Muscle layer of colon (tissue), 2 donors: ENCODE results near the gene TRABD2B.

Experiments
- H3K27ac ChIP-seq: one replicate; pipeline ENCODE4 v1.7.0; 2013; ENCODE audit warnings: low read depth, mild to moderate bottlenecking, low read length, moderate library complexity
- H3K27me3 ChIP-seq, 2 donors: one replicate each; pipeline ENCODE4 v1.7.0; 2013; ENCODE audit warnings: low read length in 2 of 2, mild to moderate bottlenecking in 2 of 2; ENCODE audit not compliant: insufficient read depth in 2 of 2, control insufficient read depth in 1 of 2
- H3K36me3 ChIP-seq: one replicate; pipeline ENCODE4 v1.7.0; 2013; ENCODE audit warnings: mild to moderate bottlenecking, low read length; ENCODE audit not compliant: insufficient read depth
- H3K4me1 ChIP-seq: one replicate; pipeline ENCODE4 v1.7.0; 2013; ENCODE audit warnings: mild to moderate bottlenecking, low read length; ENCODE audit not compliant: insufficient read depth
- H3K4me3 ChIP-seq, 2 donors: one replicate each; pipeline ENCODE4 v1.7.0; 2013; ENCODE audit warnings: low read length in 2 of 2, low read depth in 1 of 2, mild to moderate bottlenecking in 1 of 2, moderate library complexity in 1 of 2
- H3K9ac ChIP-seq: one replicate; pipeline ENCODE4 v1.7.0; 2013; ENCODE audit warnings: low read length
- H3K9me3 ChIP-seq: one replicate; pipeline ENCODE4 v1.7.0; 2013; ENCODE audit warnings: mild to moderate bottlenecking, low read length
- donor health status: abdominal sarcoma.
- donor health status: Adenocarcinoma of cecum.

TRABD2B gene

GRCh38 chr1:47758341-47759250, 238.6 kb downstream of the TRABD2B start:
- Histone ChIP-seq H3K36me3 (no peaks in the 10 kb centered on the region), H3K9ac (no peak overlapping the region), H3K4me1 (peaks cover 4% of the 10 kb centered on the region), H3K27ac (no peak overlapping the region), H3K27me3 (no peaks in the 10 kb centered on the region), H3K4me3 (no peak overlapping the region), H3K9me3 (no peaks in the 10 kb centered on the region)

GRCh38 chr1:47757226-47757975, 239.8 kb downstream of the TRABD2B start:
- no peak overlapping the region for H3K4me3 ChIP-seq
- H3K27ac ChIP-seq = no peak overlapping the region
- H3K9ac ChIP-seq = no peak overlapping the region
- H3K4me1 ChIP-seq = peaks cover 11% of the 10 kb centered on the region
- no peaks in the 10 kb centered on the region for H3K36me3 ChIP-seq
- H3K9me3 ChIP-seq = no peaks in the 10 kb centered on the region
- no peaks in the 10 kb centered on the region for H3K27me3 ChIP-seq

- H3K4me1 ChIP-seq = peaks cover 20% of the 10 kb centered on the region
- no peak overlapping the region for H3K27ac ChIP-seq
- H3K9me3 ChIP-seq = no peaks in the 10 kb centered on the region
- no peak overlapping the region for H3K9ac ChIP-seq
- H3K36me3 ChIP-seq = no peaks in the 10 kb centered on the region
- no peaks in the 10 kb centered on the region for H3K27me3 ChIP-seq
- no peak overlapping the region for H3K4me3 ChIP-seq
Observed at GRCh38 chr1:47756411-47756810, 240.8 kb downstream of the TRABD2B start.

GRCh38 chr1:47756006-47756405, 241.2 kb downstream of the TRABD2B start:
- H3K4me1 ChIP-seq = peaks cover 23% of the 10 kb centered on the region
- H3K9me3 ChIP-seq = no peaks in the 10 kb centered on the region
- H3K27ac ChIP-seq = no peak overlapping the region
- H3K36me3 ChIP-seq = no peaks in the 10 kb centered on the region
- no peaks in the 10 kb centered on the region for H3K27me3 ChIP-seq
- H3K9ac ChIP-seq = no peak overlapping the region
- no peak overlapping the region for H3K4me3 ChIP-seq

GRCh38 chr1:47755101-47755990, 241.8 kb downstream of the TRABD2B start:
- no peak overlapping the region for H3K4me3 ChIP-seq
- peaks cover 23% of the 10 kb centered on the region for H3K4me1 ChIP-seq
- no peaks in the 10 kb centered on the region for H3K36me3 ChIP-seq
- no peaks in the 10 kb centered on the region for H3K9me3 ChIP-seq
- H3K9ac ChIP-seq = no peak overlapping the region
- no peaks in the 10 kb centered on the region for H3K27me3 ChIP-seq
- no peak overlapping the region for H3K27ac ChIP-seq

GRCh38 chr1:47754221-47754620, 243.0 kb downstream of the TRABD2B start:
- no peak overlapping the region for H3K9ac ChIP-seq
- peaks cover 23% of the 10 kb centered on the region for H3K4me1 ChIP-seq
- H3K4me3 ChIP-seq = no peak overlapping the region
- no peaks in the 10 kb centered on the region for H3K9me3 ChIP-seq
- H3K27me3 ChIP-seq = no peaks in the 10 kb centered on the region
- H3K36me3 ChIP-seq = no peaks in the 10 kb centered on the region
- H3K27ac ChIP-seq = no peak overlapping the region

GRCh38 chr1:47753808-47754207, 243.4 kb downstream of the TRABD2B start:
- Histone ChIP-seq H3K4me1 (peaks cover 23% of the 10 kb centered on the region), H3K27me3 (no peaks in the 10 kb centered on the region), H3K9ac (no peak overlapping the region), H3K4me3 (no peak overlapping the region), H3K27ac (no peak overlapping the region), H3K36me3 (no peaks in the 10 kb centered on the region), H3K9me3 (no peaks in the 10 kb centered on the region)

- Histone ChIP-seq H3K27me3 (no peaks in the 10 kb centered on the region), H3K27ac (peak overlapping the region; percentile 71), H3K9me3 (no peaks in the 10 kb centered on the region), H3K36me3 (no peaks in the 10 kb centered on the region), H3K9ac (no peak overlapping the region), H3K4me1 (peaks cover 23% of the 10 kb centered on the region), H3K4me3 (no peak overlapping the region)
Observed at GRCh38 chr1:47752559-47752958, 244.6 kb downstream of the TRABD2B start.

- peak overlapping the region in 1 of 2 donors; percentile 30 for H3K4me3 ChIP-seq
- no peak overlapping the region for H3K9ac ChIP-seq
- no peaks in the 10 kb centered on the region for H3K36me3 ChIP-seq
- peaks cover 23% of the 10 kb centered on the region for H3K4me1 ChIP-seq
- no peaks in the 10 kb centered on the region for H3K27me3 ChIP-seq
- no peaks in the 10 kb centered on the region for H3K9me3 ChIP-seq
- H3K27ac ChIP-seq = peak overlapping the region; percentile 71
Observed at GRCh38 chr1:47751996-47752451, 245.2 kb downstream of the TRABD2B start.

- no peak overlapping the region for H3K9ac ChIP-seq
- H3K27ac ChIP-seq = peak overlapping the region; percentile 71
- H3K27me3 ChIP-seq = no peaks in the 10 kb centered on the region
- H3K9me3 ChIP-seq = no peaks in the 10 kb centered on the region
- H3K4me1 ChIP-seq = peaks cover 23% of the 10 kb centered on the region
- H3K36me3 ChIP-seq = no peaks in the 10 kb centered on the region
- no peak overlapping the region for H3K4me3 ChIP-seq
Observed at GRCh38 chr1:47751193-47751592, 246.0 kb downstream of the TRABD2B start.
